8988T (cell line): ENCODE data around the gene DIRAS1.
"Not testable (repeated sequence)": the region's sequence is repeated elsewhere in the genome, so short reads cannot be mapped to it uniquely, and the experiment has no call there.

ENCODE experiments used
- DNase-seq: peaks from one replicate; pipeline ENCODE4 v3.0.0; 2011

Gene DIRAS1

DNA sequence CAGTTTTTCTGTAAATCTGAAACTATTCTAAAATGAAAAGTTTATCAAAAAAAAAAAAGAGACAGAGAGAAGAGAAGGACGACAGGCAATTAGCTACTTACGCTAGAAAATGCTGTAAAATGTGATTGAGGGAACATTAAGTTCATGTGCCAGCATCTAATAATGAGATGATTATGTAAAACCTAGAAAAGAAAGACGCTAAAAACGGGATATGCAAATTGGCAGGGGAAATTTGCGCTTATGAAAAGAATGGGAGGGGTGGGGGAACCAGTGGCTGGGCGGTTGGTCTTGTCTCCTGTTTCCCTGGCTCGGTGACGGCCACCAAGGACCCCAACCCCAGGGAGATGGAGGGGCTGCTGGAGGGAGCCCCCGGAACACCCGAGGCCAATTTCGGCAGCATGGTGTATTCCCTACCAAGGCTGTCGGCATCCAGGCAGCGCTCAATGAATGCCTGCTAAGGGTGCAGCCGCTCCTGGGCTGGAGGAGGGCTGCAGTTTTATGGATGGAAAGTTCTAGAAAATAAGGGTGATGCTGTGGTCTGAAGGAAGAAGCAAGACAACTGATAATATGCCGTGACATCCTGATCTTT is 52.9 kb downstream of the DIRAS1 start:
- no peak for DNase-seq

DNA sequence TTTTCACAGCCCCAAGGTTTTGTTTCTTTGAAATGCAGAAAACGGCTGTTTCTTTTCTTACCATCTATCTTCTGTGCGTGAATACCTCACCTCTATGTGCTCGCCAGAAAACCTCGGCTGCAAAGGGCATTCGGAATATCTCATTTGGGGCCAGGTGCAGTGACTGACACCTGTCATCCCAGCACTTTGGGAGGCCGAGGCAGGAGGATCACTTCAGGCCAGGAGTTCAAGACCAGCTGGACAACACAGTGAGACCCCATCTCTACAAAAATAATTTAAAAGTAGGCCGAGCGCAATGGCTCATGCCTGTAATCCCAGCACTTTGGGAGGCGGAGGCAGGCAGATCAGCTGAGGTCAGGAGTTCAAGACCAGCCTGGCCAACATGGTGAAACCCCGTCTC is 53.8 kb downstream of the DIRAS1 start:
- not testable (repeated sequence) for DNase-seq

DNA sequence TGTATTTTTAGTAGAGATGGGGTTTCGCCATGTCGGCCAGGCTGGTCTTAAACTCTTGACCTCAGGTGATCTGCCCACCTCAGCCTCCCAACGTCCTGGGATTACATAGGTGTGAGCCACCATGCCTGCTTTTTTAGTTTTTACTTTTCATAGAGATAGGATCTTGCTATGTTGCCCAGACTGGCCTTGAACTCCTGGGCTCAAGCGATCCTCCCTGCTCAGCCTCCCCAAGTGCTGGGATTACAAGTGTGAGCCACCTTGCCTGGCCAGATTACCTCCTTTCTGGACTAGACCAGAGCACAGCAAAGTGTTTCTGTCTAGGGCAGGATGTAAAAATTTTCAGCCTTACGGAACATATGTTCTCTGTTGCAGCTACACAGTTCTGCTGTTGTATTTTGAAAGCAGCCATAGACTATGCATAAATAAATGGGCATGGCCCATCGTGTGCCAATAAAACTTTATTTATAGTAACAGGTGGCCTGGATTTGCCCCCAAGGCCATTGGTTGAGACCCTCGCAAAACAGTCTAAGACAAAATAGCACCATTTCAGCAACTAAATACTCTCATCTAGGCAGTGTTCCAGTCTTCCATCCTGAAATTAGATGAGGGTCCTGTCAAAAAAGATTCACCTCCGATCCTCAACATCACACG is 54.7 kb downstream of the DIRAS1 start:
- no peak for DNase-seq

DNA sequence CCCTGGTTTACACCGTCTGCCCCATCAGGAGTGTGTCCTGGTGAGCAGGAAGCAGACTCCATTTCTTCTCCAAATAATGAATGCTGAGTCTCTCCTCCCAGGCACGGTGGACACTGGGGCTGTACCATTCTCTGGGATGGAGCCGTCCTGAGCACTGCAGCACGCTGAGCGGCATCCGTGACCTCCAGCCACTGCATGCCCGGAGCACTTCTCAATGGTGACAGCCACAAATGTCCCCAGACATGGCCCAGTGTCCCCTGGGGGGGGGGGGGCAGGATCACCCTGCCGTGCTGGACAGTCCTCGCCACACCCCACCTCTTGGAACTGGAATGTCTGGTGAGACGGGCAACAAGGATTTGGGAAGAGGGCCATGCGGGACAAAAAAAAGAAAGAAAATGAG is 56.1 kb downstream of the DIRAS1 start:
- DNase-seq, result no peak
